ENCODE measurements around the gene PTP4A2.

DNA sequence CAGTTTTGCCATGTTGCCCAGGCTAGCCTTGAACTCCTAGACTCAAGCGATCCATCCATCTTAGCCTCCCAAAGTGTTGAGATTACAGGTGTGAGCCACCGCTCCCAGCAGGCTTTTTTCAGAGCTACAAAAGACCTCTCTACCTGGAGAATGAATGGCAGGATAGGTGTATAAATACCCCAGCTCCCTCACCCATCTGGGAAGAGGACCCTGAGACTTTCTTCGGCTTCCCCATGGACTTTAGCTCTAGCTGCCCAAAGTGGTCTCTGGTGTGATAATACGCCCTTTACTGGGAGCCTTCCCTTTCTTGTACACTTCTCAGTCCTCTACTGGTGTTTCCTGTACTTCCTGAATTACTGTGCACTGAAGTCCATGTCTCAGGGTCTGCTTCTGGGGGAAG is 60.6 kb downstream of the PTP4A2 start:
- no peak for TF ChIP-seq POLR2A (IDR thresholded peaks at IDR 0.05)
- TF ChIP-seq EP300 (IDR thresholded peaks at IDR 0.05), result no peak
- TF ChIP-seq, protein P1, sequence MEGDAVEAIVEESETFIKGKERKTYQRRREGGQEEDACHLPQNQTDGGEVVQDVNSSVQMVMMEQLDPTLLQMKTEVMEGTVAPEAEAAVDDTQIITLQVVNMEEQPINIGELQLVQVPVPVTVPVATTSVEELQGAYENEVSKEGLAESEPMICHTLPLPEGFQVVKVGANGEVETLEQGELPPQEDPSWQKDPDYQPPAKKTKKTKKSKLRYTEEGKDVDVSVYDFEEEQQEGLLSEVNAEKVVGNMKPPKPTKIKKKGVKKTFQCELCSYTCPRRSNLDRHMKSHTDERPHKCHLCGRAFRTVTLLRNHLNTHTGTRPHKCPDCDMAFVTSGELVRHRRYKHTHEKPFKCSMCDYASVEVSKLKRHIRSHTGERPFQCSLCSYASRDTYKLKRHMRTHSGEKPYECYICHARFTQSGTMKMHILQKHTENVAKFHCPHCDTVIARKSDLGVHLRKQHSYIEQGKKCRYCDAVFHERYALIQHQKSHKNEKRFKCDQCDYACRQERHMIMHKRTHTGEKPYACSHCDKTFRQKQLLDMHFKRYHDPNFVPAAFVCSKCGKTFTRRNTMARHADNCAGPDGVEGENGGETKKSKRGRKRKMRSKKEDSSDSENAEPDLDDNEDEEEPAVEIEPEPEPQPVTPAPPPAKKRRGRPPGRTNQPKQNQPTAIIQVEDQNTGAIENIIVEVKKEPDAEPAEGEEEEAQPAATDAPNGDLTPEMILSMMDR (IDR thresholded peaks at IDR 0.05), result no peak
